GM10266 (cell line): ENCODE results near the gene PGLYRP1.

Experiments
- DNase-seq: peaks from one replicate; pipeline ENCODE4 v3.0.0; 2012; ENCODE audit errors: extremely low spot score
- CTCF ChIP-seq: IDR thresholded peaks from 2 replicates; pipeline ENCODE4 v1.5.1; 2012; ENCODE audit warnings: mild to moderate bottlenecking, low read depth; ENCODE audit not compliant: control insufficient read depth, insufficient read depth; ENCODE audit errors: missing control alignments

PGLYRP1 gene

GRCh38 chr19:45990113-45990728 is 32.6 kb downstream of the PGLYRP1 start:
- no peak for TF ChIP-seq CTCF
- no peak for DNase-seq

- no peak for DNase-seq
- TF ChIP-seq CTCF, result no peak
These were observed 37.5 kb downstream of the PGLYRP1 start for GRCh38 chr19:45985321-45985720.

- no peak for DNase-seq
- TF ChIP-seq CTCF, result no peak
These were observed 41.5 kb downstream of the PGLYRP1 start for GRCh38 chr19:45981350-45981749.

GRCh38 chr19:45978156-45978555 is 44.7 kb downstream of the PGLYRP1 start:
- TF ChIP-seq CTCF, result no peak

GRCh38 chr19:45976178-45976577 is 46.7 kb downstream of the PGLYRP1 start:
- TF ChIP-seq CTCF, result no peak
- no peak for DNase-seq

More at GRCh38 chr19:45978156-45978555, 44.7 kb downstream of the PGLYRP1 start:
- no peak for DNase-seq

GRCh38 chr19:45975306-45976070 is 47.4 kb downstream of the PGLYRP1 start:
- DNase-seq, result no peak

More at GRCh38 chr19:45975306-45976070, 47.4 kb downstream of the PGLYRP1 start:
- TF ChIP-seq CTCF, result no peak
